HG03097 (cell line): ENCODE measurements around the gene BRD4.
A peak's percentile ranks its signal among the peaks of the same experiment; 100 is the strongest.
"Not testable (repeated sequence)": the region's sequence is repeated elsewhere in the genome, so short reads cannot be mapped to it uniquely, and the experiment has no call there.

ENCODE experiments used
- ATAC-seq: cut with Tn5 transposase; IDR thresholded peaks from one replicate; pipeline ENCODE4 v1.9.1; 2021; ENCODE audit not compliant: unreplicated experiment, low FRiP score

The BRD4 gene

DNA sequence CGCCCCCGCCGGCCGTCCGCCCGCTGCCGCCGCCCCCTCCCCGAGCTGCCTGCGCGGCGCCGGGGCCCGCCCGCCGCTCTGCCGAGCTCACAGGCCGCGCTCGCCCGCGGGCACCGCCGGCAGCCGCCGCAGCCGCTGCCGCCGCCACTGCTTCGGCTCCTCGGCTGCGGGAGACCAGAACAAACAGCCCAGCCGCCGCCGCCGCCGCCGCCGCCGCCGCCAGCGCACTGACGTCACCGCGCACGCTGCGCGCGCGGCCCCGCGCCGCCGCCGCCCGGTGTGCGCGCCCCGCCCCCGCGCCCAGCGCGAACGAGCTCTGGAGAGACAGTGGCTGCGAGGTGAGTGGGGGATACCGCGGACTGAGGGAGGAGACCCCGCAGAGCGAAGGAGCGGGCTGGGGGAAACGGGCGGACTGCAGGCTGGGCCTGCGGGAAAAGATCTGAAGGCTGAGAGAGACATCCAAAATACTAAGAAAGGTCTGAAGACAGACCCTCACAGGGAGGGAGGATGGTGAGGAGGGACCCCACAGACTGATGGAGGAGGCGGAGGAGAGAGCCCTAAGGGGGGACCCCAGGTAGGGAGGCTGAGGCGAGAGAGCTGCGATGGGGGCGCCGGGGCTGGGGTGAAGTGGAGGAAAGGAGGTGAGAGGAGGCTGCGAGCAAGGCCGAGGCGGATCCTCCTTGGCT lies at the start of gene BRD4:
Gene BRD4, minus strand, starts transcription at position 229 of the 686 bp plus-strand sequence. CDS start 59,440 bp downstream, outside the sequence.
- ATAC-seq, result peak; percentile 43

DNA sequence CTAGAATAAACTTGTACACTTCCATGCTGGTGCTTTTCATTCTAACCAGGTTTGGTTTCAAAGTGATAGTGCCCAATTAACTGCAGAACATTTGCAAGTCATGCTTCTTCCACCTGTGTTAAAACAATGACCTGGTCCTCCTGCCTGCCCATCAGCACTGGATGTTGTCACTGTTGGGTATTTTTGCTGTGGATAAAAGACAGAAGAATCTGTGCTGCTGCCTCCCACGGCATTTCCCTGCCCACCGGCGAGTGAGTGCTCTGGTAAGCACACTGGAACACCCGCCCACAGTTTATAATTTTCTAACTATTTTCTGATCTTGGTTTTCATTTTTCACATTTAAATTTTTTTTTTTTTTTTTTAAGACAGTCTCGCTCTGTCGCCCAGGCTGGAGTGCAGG lies 49.5 kb upstream of the BRD4 start:
- ATAC-seq, result no peak

GRCh38 chr19:15381429-15381828 lies 49.1 kb upstream of the BRD4 start:
- no peak for ATAC-seq

GRCh38 chr19:15379999-15380647 lies 47.8 kb upstream of the BRD4 start:
- peak; percentile 24 for ATAC-seq

DNA sequence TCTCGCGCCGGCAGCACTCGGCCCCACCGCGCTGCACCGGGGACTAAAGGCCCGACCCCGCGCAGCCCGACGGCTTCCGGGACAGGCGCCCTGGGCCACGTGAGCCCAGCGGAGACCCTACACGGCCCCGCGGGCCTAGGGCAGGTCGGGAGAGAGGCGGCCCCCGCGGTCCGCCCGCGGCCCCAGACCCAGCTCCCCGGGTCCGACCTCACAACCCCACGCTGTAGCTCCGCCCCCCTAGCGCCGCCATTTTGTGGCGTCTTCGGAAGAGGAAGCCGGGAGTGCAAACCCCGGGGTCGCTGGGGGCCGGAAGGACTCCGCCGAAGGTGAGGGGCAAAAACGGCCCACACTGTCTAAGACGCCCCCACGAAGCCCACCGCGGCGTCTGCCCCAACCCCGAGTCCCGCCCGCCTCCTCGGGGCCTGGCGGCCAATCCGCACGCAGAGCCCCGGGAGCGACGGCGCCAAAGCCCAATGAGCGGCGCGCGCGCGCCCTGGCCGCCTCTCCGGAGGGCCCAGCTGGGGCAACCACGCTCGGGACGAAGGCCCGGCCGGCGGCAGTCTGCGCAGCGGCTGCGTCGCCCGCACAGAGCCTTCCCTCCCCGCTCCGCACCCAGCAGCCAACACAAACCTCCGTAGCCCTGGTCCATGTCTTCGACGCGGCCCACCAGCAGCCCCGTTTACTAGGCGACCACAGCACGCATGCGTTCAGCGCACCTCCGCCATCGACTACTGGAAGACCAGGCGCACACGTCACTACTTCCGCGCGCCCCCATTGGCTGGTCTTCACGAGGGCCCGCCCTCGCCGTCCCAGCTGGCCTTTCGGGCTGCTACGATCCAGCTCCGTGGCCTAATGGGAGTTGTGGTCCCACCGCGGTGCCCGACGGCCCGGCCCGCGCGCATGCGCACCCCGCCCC lies 47.0 kb upstream of the BRD4 start, which contains the start of gene AKAP8:
Gene AKAP8, minus strand, starts transcription at position 705 of the 916 bp plus-strand sequence. Its CDS starts 56 bp downstream, at position 649.
- ATAC-seq, result peak; percentile 89

DNA sequence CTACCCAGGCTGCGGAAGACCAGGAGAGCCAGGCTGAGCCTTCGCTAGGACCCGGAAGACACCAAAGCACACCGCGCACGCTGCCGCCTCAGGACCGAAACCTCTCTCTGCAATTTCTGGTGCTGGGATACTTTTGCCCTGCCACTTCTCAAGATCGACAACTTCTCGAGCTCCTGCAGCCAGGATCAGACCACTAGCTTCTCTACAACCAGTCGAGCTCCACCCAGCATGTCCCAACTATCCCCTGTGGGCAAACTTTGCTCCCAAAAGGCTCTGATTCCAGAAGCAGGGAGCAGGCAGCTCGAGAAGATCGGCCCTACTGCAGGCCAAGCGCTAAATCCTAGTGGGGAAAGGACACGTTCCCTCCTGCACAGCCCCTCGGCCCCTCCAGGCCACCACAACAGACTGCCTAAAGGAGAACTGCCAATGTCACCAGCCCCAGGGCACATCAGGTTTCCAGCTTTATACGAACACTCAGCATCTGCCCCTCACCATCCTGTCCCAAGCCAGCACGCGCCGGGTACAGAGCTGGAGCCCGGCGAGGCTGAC lies 46.3 kb upstream of the BRD4 start:
- ATAC-seq, result no peak

DNA sequence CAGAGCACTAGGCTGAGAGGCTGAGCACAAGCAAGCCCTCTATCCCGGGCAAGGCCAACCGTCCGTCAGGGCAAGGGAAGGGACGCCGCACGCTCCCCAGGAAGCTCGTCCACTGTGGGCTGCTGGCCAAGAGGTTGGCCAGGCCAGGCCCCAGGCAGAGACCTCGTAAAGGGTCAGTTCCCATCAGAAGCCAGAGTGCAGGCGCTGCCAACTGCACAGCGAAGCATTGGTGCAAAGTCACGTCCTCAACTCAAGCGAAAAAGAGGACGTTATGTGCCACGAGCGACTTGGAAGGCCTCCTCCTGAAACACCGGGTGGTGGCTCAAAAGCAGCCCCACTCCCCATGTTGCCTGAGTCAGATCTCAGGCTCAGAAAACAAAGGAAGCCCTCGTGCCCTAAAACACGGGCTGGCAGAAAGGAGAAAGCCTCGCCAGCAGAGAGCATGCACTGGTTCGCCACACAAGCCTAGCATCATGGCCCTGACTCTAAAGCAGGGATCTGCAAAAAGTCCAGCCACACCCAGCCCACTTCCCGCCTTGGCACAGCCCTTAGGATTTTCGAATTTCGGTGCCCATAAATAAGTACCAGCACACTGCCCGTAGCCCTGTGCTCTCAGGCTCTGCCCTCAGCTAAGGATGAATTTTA lies 42.6 kb upstream of the BRD4 start:
- no peak for ATAC-seq

DNA sequence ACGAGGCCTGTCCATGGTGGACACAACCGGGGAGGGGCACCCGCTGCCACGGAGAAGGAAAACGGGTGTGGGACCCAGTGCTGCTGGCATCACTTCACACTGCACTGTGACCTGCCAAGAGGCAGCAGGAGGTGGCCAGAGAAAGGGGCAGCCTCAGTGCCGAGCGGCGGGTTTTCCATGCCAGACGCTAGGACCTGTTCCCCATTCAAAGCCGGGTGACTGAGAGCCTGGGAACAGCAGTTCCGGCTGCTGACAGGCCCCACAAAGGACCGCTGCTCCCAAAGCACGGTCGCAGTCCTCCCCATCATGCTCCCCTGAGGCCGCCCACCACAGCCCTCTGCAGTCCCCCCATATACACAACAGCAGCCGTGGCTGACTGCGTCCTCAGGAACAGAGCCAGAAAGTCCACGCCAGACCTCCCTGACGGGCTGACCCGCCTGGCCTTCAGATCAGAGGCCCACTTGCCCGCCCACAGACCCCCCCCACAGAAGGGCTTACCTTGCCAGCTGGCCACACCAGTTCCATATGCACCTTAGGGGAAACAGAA lies 41.8 kb upstream of the BRD4 start:
- ATAC-seq, result no peak

- ATAC-seq, result no peak
Observed at GRCh38 chr19:15373644-15374043, 41.3 kb upstream of the BRD4 start.

DNA sequence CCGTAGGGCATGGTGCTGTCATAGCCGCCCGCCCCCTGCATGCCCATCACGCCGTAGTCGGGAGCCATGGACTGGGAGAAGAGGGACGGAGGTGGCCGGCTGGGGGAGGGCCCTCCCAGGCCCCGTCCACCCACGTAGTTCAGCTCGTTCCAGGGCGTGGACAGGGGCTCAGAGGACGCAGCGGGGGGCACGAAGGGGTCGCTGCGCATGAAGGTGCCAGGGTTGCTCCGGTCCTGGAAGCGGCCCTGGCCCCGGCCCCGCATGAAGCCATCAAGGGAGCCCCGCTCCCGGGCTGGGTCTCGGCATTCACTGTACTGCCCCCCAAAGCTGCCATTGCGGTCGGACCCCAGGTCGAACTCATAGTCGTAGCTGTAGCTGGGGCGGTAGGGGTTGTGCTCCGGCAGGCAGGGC lies 40.6 kb upstream of the BRD4 start:
- ATAC-seq, result no peak

- ATAC-seq, result no peak
Observed at GRCh38 chr19:15372470-15372869, 40.1 kb upstream of the BRD4 start.

GRCh38 chr19:15371786-15372380 lies 39.5 kb upstream of the BRD4 start:
- no peak for ATAC-seq

DNA sequence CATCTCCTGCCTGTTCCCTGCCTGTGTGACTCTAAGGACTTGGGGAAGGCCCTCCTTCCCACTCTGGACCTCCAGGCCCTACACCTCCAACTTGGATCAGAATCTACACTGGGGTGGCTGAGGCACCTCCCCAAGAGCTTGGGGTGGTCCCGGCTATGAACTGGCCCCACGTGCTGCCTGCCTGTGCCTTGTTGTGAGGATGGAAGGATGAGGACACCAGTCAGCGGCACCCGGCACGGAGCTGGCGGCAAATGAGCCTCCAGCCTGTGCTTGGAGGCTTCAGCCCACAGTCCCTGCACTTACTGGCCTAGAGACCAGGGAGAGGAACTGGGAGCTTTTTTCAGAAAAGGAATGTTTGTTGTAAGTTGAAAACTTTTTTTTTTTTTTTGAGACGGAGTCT lies 38.8 kb upstream of the BRD4 start:
- no peak for ATAC-seq

GRCh38 chr19:15369594-15369891 lies 37.2 kb upstream of the BRD4 start:
- ATAC-seq, result no peak

DNA sequence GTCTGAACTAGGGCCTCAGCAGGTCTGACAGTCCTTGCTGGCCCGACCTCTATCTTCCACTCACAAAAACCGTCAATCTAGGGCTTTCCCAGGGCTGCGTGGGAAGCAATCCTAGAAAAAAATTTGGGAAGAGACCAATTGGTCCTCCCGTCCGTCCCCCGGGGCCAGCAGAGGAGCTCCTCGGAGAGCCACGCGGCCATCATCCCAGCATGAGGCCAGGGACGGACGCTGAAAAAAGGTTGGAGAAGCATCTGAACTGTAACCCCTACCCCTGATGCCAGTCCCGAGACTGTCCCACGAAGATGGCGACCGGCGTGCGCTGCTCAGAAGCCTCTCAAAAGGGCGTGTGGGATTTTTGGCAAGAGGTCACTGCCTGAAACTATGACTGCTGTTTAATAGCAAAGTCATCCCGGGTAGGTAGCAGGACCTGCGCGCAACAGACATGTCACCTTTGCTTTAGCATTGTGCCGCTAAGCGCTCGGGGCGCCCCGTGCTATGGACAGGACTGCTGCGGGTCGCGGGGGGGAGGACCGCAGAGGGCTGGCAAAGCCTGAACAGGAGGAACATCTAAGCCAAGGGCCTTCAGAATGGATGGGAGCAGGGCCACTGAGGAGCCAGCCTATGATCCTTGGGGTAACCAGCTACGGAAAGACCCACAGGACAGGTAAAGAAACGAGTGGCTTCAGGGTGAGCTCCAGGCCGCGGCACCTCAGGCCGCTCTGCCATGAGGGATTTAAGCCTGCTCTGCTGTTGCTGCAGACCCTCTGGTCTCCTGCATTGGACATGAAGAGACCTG lies 36.7 kb upstream of the BRD4 start:
- no peak for ATAC-seq

DNA sequence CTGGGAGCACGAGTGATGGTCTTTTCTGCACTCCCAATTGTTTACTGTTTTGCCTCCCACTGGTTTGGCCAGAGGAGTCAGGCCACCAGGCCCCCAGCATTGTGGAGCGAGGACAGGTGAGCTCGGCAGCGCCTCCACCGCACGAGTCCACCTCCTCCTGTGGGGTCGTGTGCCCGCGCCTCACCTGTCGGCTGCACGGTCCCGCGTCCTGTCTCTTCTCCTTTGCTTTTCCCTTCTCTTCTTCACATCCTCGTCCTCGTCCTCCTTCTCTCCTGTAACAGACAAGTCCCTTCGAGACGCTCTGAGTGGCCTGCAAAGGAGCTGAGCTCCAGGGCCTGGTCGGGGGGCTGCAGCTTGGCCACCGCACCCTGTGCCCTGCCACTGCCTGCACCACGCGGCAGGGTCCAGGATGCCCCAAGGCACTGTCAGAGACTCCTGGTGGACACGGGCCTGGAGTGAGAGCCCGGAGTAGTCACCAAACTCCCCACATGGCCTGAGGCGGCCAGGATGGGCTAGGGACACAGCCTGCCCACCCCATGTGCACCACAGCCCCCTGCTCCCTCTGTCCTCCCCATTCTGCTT lies 35.8 kb upstream of the BRD4 start:
- ATAC-seq, result no peak

DNA sequence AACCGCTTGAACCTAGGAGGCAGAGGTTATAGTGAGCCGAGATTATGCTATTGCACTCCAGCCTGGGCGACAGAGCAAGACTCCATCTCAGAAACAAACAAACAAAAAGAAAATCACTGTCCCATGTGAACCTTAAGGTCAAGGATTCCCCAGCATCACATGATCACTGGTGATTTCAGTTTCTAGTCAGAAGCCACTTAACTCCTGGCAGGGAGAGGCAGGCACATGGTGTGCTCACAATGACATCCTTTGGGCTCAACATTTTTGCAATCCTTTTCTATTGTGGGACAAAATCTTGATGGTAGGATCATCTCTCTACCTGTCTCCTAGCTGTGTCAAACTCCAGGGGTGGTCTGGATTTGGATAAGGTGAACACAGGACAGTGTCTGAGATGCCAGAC lies 35.1 kb upstream of the BRD4 start:
- no peak for ATAC-seq

GRCh38 chr19:15365264-15365663 lies 32.9 kb upstream of the BRD4 start:
- ATAC-seq, result no peak

GRCh38 chr19:15363791-15364190 lies 31.5 kb upstream of the BRD4 start:
- not testable (repeated sequence) for ATAC-seq
